Transverse colon (tissue), 4 donors: ENCODE data around the gene ZNRF4. TPM values are rescaled to one million over a fixed set of nuclear protein-coding genes. Genes with fewer than 3 reads are reported as not detected.

Experiments
- DNase-seq: peaks from one replicate; pipeline ENCODE4 v3.0.0-alpha.2; 2019
- H3K27ac ChIP-seq, 4 donors: fragments of 200-600 bp; sonication (generic); 2 replicates each; pipeline ENCODE4 v1.5.1; 2016 to 2018; ENCODE audit warnings: inconsistent platforms in 4 of 4
- H3K27me3 ChIP-seq: fragments of 200-600 bp; sonication (generic); 2 replicates; pipeline ENCODE4 v1.5.1; 2017; ENCODE audit warnings: inconsistent platforms
- H3K36me3 ChIP-seq, 4 donors: fragments of 200-600 bp; sonication (generic); 2 replicates each; pipeline ENCODE4 v1.5.1; 2017 to 2019; ENCODE audit warnings: inconsistent platforms in 4 of 4
- H3K4me1 ChIP-seq, 4 donors: fragments of 200-600 bp; sonication (generic); 2 replicates each; pipeline ENCODE4 v1.5.1; 2017 to 2020; ENCODE audit warnings: inconsistent platforms in 4 of 4
- H3K4me3 ChIP-seq, 4 donors: fragments of 200-600 bp; sonication (generic); 1 replicate in 1 of 4; 2 replicates in 3 of 4; pipeline versions ENCODE4 v1.5.1 to v1.6.1; 2017 to 2019; ENCODE audit warnings: inconsistent platforms in 4 of 4
- H3K9me3 ChIP-seq, 2 donors: fragments of 200-600 bp; sonication (generic); 2 replicates each; pipeline ENCODE4 v1.5.1; 2017 to 2019; ENCODE audit warnings: inconsistent platforms in 2 of 2
- EP300 ChIP-seq: sonication (generic); formaldehyde crosslinking; IDR thresholded peaks from one replicate; pipeline ENCODE4 v1.6.1; 2017; ENCODE audit warnings: antibody characterized with exemption, low read depth
- POLR2A ChIP-seq: fragments of 450-650 bp; IDR thresholded peaks from one replicate; pipeline ENCODE4 v1.6.1; 2016; ENCODE audit warnings: antibody characterized with exemption, mild to moderate bottlenecking, moderate library complexity
- POLR2AphosphoS5 ChIP-seq, 3 donors: sonication (generic); formaldehyde crosslinking; IDR thresholded peaks; one replicate each; pipeline ENCODE4 v1.6.1; 2016; ENCODE audit warnings: antibody characterized with exemption in 3 of 3
- WGBS, 2 donors: methylation state at CpG; one replicate each; pipeline ENCODE4 v1.1.5; 2018; ENCODE audit warnings: low coverage in 1 of 2; 5-methylcytosine and 5-hydroxymethylcytosine counted together
- in situ Hi-C, 4 donors: fragments of 200-750 bp; cut with MboI; loops; one replicate each; pipeline versions ENCODE4 v1.15.0 to v1.15.1; 2017; ENCODE audit warnings: low sequenced_read_pairs in 3 of 4, low pct_ligation_motif_present in 1 of 4, low pct_unique_long_range_greater_than_20kb in 1 of 4
- intact Hi-C: fragments of 100-400 bp; cut with DNase I; formaldehyde crosslinking; loops from one replicate; pipeline ENCODE4 v1.15.1; 2023; ENCODE audit warnings: low total_unique reads
- total RNA-seq, 4 donors: library from RNA; depleted of rRNA; stranded (reverse); fragments of >200 nt; gene quantifications; one replicate each; pipeline ENCODE4 v1.1.0, GENCODE V29; 2016
- TF ChIP-seq, protein P1 (sequence below), 5 experiments: fragments of 200-600 bp in 3 of 5; fragments of 450-650 bp in 2 of 5; sonication (generic) in 3 of 5; IDR thresholded peaks; 1 replicate in 2 of 5; 2 replicates in 3 of 5; pipeline ENCODE4 v1.5.1; 2016 to 2017; ENCODE audit warnings: antibody characterized with exemption in 5 of 5, inconsistent platforms in 3 of 5, mild to moderate bottlenecking in 2 of 5, moderate library complexity in 1 of 5

The ZNRF4 gene
- total RNA-seq, 4 donors from 2014 or later: not detected

- TF ChIP-seq EP300 (no peak), POLR2A (no peak), POLR2AphosphoS5 (IDR thresholded peaks at IDR 0.05) (no peak)
- TF ChIP-seq, protein P1, sequence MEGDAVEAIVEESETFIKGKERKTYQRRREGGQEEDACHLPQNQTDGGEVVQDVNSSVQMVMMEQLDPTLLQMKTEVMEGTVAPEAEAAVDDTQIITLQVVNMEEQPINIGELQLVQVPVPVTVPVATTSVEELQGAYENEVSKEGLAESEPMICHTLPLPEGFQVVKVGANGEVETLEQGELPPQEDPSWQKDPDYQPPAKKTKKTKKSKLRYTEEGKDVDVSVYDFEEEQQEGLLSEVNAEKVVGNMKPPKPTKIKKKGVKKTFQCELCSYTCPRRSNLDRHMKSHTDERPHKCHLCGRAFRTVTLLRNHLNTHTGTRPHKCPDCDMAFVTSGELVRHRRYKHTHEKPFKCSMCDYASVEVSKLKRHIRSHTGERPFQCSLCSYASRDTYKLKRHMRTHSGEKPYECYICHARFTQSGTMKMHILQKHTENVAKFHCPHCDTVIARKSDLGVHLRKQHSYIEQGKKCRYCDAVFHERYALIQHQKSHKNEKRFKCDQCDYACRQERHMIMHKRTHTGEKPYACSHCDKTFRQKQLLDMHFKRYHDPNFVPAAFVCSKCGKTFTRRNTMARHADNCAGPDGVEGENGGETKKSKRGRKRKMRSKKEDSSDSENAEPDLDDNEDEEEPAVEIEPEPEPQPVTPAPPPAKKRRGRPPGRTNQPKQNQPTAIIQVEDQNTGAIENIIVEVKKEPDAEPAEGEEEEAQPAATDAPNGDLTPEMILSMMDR (IDR thresholded peaks at IDR 0.05): no peak
- DNase-seq: no peak
- intact Hi-C loops (no loop called here), in situ Hi-C loops (no loop called here)
- no peak overlapping the region for H3K4me3 ChIP-seq
- no peaks in the 10 kb centered on the region for H3K9me3 ChIP-seq
- H3K27me3 ChIP-seq: no peaks in the 10 kb centered on the region
- no peaks in the 10 kb centered on the region for H3K4me1 ChIP-seq
- WGBS, 2 donors: 89 to 100% methylated on average over 2 to 34 of the region's 35 CpGs
- no peaks in the 10 kb centered on the region for H3K36me3 ChIP-seq
- H3K27ac ChIP-seq: no peak overlapping the region
Observed at GRCh38 chr19:5456130-5456840, 1.1 kb downstream of the ZNRF4 start.

DNA sequence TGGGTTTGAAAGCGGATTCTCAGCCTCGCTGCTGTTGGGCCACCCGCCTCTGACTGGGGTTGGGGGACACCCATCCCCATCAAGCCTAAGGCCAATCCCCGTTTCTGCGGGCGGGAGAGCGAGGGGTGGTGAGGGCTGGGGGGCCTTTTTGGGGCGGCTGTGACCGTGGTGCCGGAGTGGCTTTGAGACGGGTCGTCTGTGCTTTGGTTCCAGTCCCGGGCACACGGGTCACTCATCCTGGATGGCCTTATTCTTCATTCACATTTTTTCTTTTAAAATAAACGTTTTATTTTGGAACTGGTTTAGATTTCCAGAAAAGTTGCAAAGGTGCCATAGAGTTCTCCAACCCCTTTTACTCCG lies 1.6 kb downstream of the ZNRF4 start:
- TF ChIP-seq, protein P1 (IDR thresholded peaks at IDR 0.05): no peak
- no peak for TF ChIP-seq POLR2A
- TF ChIP-seq EP300: no peak
- TF ChIP-seq POLR2AphosphoS5 (IDR thresholded peaks at IDR 0.05): no peak
- no peaks in the 10 kb centered on the region for H3K9me3 ChIP-seq
- H3K4me3 ChIP-seq: no peak overlapping the region
- H3K27ac ChIP-seq: no peak overlapping the region
- intact Hi-C loops: no loop called here
- no peak for DNase-seq
- H3K36me3 ChIP-seq: no peaks in the 10 kb centered on the region
- in situ Hi-C loops: no loop called here
- no peaks in the 10 kb centered on the region for H3K4me1 ChIP-seq
- whole genome bisulfite sequencing, 2 donors: 79 to 89% methylated on average over 10 to 16 of the region's 16 CpGs
- no peaks in the 10 kb centered on the region for H3K27me3 ChIP-seq

GRCh38 chr19:5457709-5458108 lies 2.5 kb downstream of the ZNRF4 start:
- WGBS, 2 donors: 55 to 70% methylated on average over 4 to 9 of the region's 9 CpGs
- TF ChIP-seq, protein P1 (IDR thresholded peaks at IDR 0.05): no peak
- TF ChIP-seq POLR2A (no peak), POLR2AphosphoS5 (IDR thresholded peaks at IDR 0.05) (no peak), EP300 (no peak)
- Histone ChIP-seq H3K9me3 (no peaks in the 10 kb centered on the region), H3K27ac (no peak overlapping the region), H3K4me1 (no peaks in the 10 kb centered on the region), H3K27me3 (no peaks in the 10 kb centered on the region), H3K4me3 (no peak overlapping the region), H3K36me3 (no peaks in the 10 kb centered on the region)
- intact Hi-C loops: no loop called here
- in situ Hi-C loops: no loop called here
- no peak for DNase-seq

DNA sequence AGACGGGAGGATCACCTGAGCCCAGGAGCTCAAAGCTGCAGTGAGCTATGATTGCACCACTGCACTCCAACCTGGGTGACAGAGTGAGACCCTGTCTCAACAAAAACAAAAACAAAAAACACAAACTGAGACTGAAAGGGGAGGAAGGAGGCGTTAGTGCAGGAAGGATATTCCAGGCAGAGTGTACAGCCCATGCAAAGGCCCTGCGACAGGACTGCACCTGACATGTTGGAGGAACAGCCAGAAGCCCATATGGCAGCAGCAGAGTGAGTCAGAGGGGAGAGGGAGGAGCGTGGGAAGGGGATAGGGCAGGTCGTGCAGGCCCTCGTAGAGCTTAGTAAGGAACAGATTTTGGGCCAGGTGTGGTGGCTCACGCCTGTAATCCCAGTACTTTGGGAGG lies 3.2 kb downstream of the ZNRF4 start:
- 79 to 83% methylated on average over 3 to 7 of the region's 7 CpGs for WGBS, 2 donors
- no peak overlapping the region for H3K4me3 ChIP-seq
- no peaks in the 10 kb centered on the region for H3K4me1 ChIP-seq
- intact Hi-C loops: no loop called here
- H3K27me3 ChIP-seq: no peaks in the 10 kb centered on the region
- no peaks in the 10 kb centered on the region for H3K36me3 ChIP-seq
- H3K9me3 ChIP-seq: no peaks in the 10 kb centered on the region
- TF ChIP-seq EP300 (no peak), POLR2A (no peak), POLR2AphosphoS5 (IDR thresholded peaks at IDR 0.05) (no peak)
- TF ChIP-seq, protein P1 (IDR thresholded peaks at IDR 0.05): no peak
- DNase-seq: no peak
- no peak overlapping the region for H3K27ac ChIP-seq
- in situ Hi-C loops: no loop called here
